ENCODE results near the gene EYA2.
"Not testable (repeated sequence)": the region's sequence is repeated elsewhere in the genome, so short reads cannot be mapped to it uniquely, and the experiment has no call there.

EYA2 gene

GRCh38 chr20:46894579-46894958, at the start of gene EYA2:
EYA2 (plus strand) TSS chr20:46894843; CDS start chr20:46990011, 95,168 bp downstream.
- peak; percentile 73 for DNase-seq (ENCODE audit: low spot score)

DNA sequence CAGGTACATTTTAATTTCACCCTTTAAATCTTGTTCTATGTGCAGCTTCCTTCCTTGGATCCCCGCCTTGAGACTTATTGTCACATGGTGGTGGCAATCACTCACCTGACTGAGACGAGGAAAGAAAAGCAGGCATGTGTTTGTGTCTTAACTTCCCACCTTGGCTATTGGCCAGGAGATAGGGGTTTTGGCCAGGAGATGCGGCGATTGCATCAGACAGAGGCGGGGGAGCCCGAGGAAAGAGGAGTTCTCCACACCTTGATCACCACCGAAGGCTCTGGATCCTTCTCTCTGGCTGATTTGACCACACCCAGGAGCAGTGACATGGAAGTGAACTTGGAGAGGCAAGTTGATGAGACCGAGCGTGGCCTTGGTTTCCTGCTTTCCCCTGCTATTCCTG, 49.7 kb upstream of the EYA2 start:
- DNase-seq (ENCODE audit: low spot score) = no peak

DNA sequence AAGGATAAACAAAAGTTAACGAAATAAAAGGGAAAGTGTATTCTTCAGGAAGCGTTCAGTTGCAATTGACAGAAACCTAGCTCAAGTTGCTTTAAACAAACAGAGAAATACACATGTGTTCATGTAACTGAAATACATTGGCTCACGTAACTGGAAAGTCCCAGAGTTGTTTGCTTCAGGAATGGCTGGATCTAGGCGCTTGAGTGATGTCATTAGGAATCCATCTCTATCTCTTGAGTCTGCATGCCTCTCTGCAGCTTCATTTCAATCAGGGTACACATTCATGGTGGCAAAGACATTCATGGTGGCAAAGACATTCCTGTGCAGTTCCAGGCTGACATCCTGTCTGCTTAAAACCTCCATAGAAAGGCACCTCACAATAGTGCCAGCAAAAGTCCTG, 45.4 kb upstream of the EYA2 start:
- no peak for DNase-seq (ENCODE audit: low spot score)

DNA sequence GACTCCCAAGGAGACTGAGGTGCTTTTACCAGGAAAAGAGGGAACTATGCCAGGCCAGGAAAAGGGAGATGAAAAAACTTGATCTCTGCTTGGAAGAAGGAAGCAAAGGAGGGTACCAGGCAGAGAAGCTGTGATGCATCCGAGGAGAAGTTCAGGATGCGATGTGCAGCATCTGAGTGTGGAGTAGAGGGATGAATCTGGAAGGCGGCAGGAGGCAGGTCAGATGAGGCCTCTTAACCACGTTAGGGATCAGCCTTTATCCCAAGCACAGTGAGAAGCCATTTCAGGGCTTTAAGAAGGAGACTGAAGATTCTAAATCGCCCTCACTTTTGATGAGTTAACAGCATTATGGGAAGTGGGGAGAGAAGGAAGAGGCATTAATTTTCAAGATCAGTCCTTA, 44.9 kb upstream of the EYA2 start:
- no peak for DNase-seq (ENCODE audit: low spot score)

GRCh38 chr20:46850416-46850815, 44.2 kb upstream of the EYA2 start:
- DNase-seq (ENCODE audit: low spot score) = no peak

DNA sequence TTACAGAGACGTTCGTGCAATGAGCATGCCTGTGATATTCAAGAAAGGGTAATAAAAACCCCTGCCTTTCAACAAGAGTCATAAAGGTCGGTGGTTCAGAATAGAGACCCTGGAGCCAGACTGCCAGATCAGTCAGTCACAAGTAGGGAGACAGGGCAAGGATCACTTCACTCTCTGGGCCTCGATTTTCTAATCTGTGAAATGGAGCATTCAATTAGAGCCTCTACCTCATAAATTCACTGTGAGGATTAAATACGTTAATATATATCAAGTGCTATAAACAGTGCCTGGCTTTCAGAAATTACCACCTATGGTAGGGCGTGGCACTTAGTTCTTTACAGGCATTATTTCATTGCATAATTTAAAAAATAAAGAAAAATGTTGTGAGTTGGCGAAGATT, 43.7 kb upstream of the EYA2 start:
- DNase-seq (ENCODE audit: low spot score) = no peak

DNA sequence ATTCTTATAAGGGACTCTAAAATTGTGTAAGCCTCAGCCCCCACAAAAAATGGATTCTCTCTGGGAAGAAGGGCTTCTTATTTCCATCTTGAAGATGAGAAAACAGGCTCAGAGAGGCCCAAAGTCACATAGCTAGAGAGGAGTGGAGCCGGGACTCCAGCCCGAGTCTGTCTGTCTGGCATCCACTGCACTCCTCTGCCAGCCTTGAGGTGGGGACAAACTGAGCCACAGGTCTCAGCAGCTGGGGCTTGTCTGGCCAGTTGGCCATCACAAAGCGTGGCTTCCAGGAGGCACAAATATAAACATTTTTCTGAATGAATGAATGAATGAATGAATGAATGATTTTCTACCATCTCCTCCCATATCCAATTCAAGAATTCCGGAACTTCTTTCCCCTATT, 42.9 kb upstream of the EYA2 start:
- DNase-seq (ENCODE audit: low spot score) = no peak

DNA sequence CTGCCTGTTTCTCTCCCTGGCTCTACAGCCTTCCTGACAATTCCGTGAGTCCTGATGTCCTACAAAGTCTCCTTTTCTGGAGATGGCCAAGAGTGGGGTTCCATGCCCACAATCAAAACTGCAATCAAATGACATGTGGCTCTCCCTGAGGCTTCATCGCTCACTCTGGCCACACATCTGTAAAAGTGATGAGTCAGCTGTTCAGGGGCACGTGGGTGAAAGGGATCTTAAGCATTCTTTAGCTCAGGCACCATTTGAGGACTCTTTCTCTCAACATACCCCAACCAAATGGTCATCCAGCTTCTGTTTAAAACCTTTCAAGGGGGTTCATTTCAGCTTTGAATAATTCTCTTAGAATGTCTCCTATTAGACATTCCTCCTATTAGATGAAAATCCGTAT, 42.3 kb upstream of the EYA2 start:
- no peak for DNase-seq (ENCODE audit: low spot score)

DNA sequence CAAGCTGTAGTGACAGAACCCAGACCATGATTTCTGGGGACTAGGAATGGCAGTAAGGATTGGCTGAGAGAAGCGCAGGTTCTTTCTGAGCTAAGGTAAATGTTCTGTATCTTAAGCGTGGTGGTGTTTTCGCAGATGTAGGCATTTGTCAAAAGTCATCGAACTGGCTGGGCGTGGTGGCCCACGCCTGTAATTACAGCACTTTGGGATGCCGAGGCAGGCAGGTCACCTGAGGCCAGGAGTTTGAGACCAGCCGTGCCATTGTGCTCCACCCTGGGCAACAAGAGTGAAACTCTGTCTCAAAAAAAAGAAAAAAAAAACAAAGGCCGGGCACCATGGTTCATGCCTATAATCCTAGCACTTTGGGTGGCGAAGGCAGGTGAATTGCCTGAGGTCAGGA, 40.7 kb upstream of the EYA2 start:
- DNase-seq (ENCODE audit: low spot score) = no peak

DNA sequence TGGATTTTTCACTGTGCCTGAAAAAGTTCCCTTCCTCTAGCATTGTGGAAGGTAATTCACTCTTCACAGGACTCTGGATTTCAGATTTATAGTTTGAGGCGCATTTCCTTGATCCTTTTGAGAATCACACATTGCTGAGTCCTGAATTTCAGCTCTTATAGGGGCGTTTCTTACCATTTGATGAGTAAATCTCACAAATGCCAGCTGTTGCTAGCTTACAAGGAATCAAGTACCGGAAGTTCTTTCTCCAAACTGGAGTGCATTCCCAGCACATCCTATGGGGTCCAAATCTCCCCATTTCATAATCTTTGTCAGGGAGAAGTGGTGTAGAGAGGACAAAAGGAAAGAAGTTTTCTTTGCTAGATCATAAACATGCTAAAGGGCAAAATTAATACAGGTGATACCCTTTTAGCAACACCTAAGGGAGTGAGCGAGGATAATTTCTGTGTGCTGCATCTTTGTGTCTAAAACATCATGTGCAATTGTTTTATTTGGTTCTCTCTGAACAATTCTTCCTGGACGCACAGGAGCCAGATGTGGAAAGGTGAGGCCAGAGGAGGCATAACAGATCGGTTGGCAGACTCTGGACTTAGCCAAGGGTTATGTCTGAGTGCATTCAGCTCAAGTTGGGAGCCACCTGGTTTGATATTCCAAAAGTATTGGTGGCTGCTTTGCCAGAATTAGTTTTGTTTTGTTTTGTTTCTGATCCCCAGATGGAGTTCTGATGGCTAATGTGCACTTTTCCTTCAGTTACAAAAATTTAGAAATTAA, 37.4 kb upstream of the EYA2 start:
- no peak for DNase-seq (ENCODE audit: low spot score)

DNA sequence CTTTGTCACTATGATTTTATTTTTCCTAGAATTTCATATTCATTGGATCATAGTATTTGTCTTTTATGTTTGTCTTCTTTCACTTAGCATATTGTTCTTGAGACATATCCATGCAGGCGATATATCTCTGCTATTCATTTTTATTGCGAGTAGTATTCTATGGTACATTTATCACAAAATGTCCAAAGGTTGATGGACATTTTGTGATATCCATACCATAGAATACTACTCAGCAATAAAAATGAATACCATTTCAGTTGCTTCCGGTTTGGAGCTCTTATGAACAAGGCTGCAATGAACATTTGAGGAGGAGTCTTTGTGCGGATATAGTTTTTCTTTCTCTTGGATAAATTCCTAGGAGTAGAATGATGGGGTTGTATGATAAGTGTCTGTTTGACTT, 28.8 kb upstream of the EYA2 start:
- no peak for DNase-seq (ENCODE audit: low spot score)

DNA sequence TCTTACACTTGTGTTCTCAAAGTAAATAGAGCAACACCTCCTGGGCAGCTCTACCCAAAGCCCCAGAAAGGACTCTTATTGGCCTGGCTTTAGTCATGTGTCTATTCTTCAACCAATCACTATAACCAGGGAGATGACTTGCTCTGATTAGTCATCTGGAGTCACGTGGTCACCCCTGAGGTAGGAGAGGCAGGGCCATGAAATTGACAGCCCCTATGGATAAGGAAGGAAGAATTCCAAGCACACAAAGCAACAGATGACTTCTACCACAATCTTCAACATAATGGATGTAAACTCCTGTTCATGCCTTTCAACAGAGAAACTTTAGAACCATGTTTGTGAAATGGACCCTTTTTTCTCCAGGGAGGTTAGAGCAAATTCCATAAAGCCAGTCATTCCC, 24.6 kb upstream of the EYA2 start:
- DNase-seq (ENCODE audit: low spot score) = no peak

GRCh38 chr20:46872328-46873211, 22.1 kb upstream of the EYA2 start:
- DNase-seq (ENCODE audit: low spot score) = peak; percentile 80

GRCh38 chr20:46875059-46875458, 19.6 kb upstream of the EYA2 start:
- DNase-seq (ENCODE audit: low spot score) = no peak

DNA sequence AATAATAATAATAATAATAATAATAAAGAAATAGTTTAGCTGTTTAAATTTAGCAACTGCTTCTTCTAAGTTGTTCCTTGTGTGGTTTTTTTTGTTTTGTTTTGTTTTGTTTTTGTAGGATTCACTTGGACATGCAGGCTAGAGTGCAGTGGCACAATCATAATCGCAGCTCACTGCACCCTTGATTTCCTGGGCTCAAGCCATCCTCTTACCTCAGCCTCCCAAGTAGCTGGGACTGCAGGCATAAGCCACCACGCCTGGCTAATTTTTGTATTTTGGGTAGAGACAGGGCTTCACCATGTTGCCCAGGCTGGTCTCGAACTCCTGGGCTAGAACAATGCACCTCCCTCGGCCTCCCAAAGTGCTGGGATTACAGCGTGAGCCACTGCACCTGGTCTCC, 15.3 kb upstream of the EYA2 start:
- no peak for DNase-seq (ENCODE audit: low spot score)

- DNase-seq (ENCODE audit: low spot score) = not testable (repeated sequence)
Observed at GRCh38 chr20:46879963-46880362, 14.7 kb upstream of the EYA2 start.

GRCh38 chr20:46883892-46884291, 10.8 kb upstream of the EYA2 start:
- peak; percentile 49 for DNase-seq (ENCODE audit: low spot score)

DNA sequence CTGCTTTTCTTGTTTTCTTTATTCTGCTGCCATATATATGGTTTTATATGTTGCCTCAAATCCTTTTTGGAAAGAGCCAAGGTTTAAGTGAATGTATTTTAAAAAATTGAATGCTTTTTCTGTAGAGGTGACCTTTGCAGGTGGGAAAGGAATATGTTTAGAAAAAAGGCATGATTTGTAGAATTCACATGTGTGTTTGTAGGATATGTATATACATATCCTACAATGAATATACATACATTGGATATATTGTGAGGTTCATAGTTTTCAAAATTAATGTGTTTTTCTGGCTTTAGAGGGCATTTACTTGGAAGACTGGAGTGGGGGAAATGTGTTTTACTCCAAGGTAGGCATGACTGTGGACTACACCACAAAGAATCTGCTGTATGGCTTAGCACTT, 4.0 kb upstream of the EYA2 start:
- no peak for DNase-seq (ENCODE audit: low spot score)

- DNase-seq (ENCODE audit: low spot score) = no peak
Observed at GRCh38 chr20:46893051-46893450, 1.6 kb upstream of the EYA2 start.

DNA sequence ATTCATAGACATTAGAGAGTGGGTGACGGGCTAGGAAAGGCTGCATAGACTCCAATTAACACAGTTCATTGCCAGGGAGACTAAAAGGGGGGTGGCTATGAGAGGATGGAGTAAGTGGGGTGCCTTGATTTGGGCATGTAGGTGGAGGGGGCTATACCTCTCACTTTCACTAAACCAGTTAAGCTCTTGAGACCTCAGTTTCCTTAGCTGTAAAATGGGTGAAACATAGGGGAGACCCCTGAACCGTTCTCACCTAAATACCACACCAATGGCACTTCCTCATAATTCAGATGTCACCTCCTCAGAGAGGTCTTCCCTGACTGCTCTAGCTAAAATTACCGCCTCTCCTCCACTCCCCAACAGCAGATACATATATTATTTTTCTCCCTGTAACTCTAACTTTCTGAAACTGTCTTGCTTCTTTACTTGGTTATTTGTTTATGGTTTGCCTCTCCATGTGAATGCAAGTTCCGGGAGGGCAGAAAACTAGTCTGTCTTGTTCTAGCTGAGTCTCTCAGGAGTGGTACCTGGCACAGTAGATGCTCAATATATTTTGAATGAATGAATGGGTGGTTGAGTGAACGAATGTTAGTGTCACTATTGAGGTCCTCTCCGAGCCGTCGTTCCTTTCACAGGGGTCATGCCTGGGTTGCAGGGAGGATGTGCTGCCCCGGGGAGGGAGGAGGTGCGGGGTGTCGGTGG, 615 bp upstream of the EYA2 start:
- no peak for DNase-seq (ENCODE audit: low spot score)

- peak; percentile 61 for DNase-seq (ENCODE audit: low spot score)
Observed at GRCh38 chr20:46894971-46895905, 595 bp downstream of the EYA2 start.

DNA sequence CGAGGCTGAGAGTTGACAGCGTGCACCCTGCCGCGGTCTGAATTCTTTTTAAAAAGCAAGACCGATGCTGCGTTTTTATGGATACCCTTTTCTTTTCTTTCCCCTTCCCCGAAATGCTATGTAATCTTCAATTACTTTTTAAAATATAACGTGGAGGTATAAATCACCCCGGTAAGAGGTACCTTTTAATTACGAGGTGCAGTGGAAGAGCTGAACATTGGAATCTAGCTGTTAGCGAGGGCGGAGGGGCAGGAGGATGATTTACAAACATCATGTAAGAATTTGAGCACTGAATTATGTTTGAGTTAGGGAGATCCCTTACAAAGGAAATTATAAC, 1.2 kb downstream of the EYA2 start:
- no peak for DNase-seq (ENCODE audit: low spot score)
